ENCODE results near the gene PRDX6.

GRCh38 chr1:173433751-173434326, 43.3 kb upstream of the PRDX6 start:
- TF ChIP-seq CTCF (conservative IDR thresholded peaks at IDR 0.05; ENCODE audit: low read depth, low read length), result no peak
- no peak for TF ChIP-seq EZH2 (IDR thresholded peaks at IDR 0.05; ENCODE audit: borderline replicate concordance, low read depth, low read length, poor library complexity, severe bottlenecking)
